ENCODE measurements around the gene GNAI1.

DNA sequence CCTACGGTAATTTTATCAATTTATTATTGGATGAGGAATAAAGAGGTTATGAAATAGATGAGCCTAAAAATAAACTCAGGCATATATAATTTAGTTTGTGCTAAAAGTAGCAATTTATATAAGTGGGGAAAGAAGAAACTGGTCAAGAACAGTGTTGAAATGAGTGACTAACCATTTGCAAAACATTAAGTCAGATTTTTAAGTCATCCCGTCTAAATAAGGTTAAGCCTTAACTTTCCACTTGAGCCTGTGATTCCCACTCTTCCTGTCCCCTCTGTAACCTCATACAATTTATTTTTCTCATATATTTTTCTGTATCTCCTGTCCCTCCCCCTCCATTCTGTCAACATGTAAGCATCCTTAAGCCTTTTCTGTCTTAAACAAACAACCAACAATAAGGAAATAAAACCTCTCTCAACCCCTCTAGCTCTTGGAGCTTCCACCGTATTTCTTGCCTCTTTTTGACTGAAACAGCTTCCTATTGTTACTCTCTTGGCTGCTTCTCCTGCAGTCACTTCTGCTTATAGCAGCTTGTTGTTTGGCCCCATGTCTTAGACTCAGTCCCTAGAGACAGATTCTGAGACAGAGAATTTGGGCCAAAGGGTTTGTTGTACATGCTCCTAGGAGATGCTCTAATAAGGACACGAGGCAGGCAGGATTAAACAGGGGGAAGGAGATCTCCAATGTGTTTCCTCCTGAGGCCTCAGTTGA lies 109.7 kb downstream of the GNAI1 start:
- TF ChIP-seq, protein P1, sequence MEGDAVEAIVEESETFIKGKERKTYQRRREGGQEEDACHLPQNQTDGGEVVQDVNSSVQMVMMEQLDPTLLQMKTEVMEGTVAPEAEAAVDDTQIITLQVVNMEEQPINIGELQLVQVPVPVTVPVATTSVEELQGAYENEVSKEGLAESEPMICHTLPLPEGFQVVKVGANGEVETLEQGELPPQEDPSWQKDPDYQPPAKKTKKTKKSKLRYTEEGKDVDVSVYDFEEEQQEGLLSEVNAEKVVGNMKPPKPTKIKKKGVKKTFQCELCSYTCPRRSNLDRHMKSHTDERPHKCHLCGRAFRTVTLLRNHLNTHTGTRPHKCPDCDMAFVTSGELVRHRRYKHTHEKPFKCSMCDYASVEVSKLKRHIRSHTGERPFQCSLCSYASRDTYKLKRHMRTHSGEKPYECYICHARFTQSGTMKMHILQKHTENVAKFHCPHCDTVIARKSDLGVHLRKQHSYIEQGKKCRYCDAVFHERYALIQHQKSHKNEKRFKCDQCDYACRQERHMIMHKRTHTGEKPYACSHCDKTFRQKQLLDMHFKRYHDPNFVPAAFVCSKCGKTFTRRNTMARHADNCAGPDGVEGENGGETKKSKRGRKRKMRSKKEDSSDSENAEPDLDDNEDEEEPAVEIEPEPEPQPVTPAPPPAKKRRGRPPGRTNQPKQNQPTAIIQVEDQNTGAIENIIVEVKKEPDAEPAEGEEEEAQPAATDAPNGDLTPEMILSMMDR (conservative IDR thresholded peaks at IDR 0.05), result no peak
- no peak for TF ChIP-seq ZFX (IDR thresholded peaks at IDR 0.05)
